ENCODE data around the gene CRPPA. TPM values are rescaled to one million over a fixed set of nuclear protein-coding genes. Genes with fewer than 3 reads are reported as not detected.

The CRPPA gene
- total RNA-seq, 1 donor from 2014 or later = 16.7 TPM

Small RNA genes within 50 kb of the gene (small RNA-seq; reads per million reads assigned to genes)
- not detected for gene AC005014.3

Other genes starting within 250 kb of the CRPPA start
- gene SOSTDC1, start 44.2 kb upstream of the CRPPA start, total RNA-seq = 8.4 TPM
- gene LRRC72, start 105.3 kb upstream of the CRPPA start, total RNA-seq = not detected
- 30.3 TPM for gene ANKMY2, start 224.2 kb upstream of the CRPPA start, total RNA-seq
- 155 TPM for gene BZW2, start 224.6 kb upstream of the CRPPA start, total RNA-seq